Dermis microvascular lymphatic vessel endothelial cell (primary cell): Measurements from ENCODE around the gene STK33. TPM values are rescaled to one million over a fixed set of nuclear protein-coding genes. Genes with fewer than 3 reads are reported as not detected.

Experiments used
- DNase-seq, 2 donors: peaks; one replicate each; pipeline versions ENCODE4 v3.0.0 to v3.0.0-alpha.2; 2010; ENCODE audit warnings: low read depth in 2 of 2
- total RNA-seq: library from RNA; depleted of rRNA; stranded (reverse); fragments of >200 nt; gene quantifications from 2 replicates; pipeline ENCODE4 v1.2.1, GENCODE V29; 2014

STK33 gene
- total RNA-seq, 1 donor from 2014 or later, result 0.64 TPM

- DNase-seq, result no peak
These were observed 219.3 kb downstream of the STK33 start for GRCh38 chr11:8374716-8375115.

GRCh38 chr11:8373519-8374432 lies 220.3 kb downstream of the STK33 start:
- DNase-seq, result no peak

GRCh38 chr11:8372641-8373381 lies 221.2 kb downstream of the STK33 start:
- no peak for DNase-seq

- DNase-seq, result no peak
These were observed 222.5 kb downstream of the STK33 start for GRCh38 chr11:8371516-8371884.

GRCh38 chr11:8370812-8371515 lies 223.1 kb downstream of the STK33 start:
- no peak for DNase-seq

GRCh38 chr11:8369592-8370205 lies 224.3 kb downstream of the STK33 start:
- no peak for DNase-seq

GRCh38 chr11:8368772-8369171 lies 225.3 kb downstream of the STK33 start:
- DNase-seq, result no peak

- no peak for DNase-seq
These were observed 225.8 kb downstream of the STK33 start for GRCh38 chr11:8368194-8368593.

- no peak for DNase-seq
These were observed 227.7 kb downstream of the STK33 start for GRCh38 chr11:8366316-8366715.

DNA sequence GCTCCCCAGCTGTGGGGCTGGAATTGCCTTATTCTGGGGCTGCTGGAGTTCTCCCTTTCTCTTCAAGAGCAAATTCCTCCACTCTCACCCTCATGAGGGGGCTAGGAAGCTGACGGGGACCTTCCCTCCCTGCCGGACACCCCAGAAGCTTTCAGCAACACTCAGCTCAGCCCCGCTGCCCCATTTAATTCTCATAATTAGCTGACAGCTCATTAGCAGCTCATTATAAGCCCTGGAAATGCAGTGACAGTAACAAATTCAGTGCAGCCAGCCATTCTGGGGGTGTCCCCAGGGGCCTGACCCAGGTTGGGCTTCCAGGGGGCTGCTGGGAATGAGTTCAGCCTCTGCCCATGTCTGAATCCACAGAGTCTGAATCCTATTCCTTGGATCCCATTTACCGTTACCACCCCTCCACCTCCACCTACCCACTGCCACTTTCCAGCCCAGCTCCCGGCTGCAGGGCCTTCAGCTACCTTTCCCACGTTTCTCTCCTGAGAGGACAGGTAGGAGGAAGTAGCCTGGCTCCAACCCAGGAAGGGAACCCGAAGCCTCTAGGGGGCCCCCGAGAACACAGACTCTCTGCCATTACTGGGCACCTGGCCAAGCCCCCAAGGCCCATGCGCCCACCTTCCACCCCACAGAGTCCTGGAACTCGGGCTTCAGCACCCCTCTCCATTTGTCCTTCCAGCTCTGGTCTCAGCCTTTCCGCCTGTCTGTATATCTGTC lies 228.6 kb downstream of the STK33 start:
- DNase-seq, result no peak

- no peak for DNase-seq
These were observed 230.1 kb downstream of the STK33 start for GRCh38 chr11:8363921-8364320.

DNA sequence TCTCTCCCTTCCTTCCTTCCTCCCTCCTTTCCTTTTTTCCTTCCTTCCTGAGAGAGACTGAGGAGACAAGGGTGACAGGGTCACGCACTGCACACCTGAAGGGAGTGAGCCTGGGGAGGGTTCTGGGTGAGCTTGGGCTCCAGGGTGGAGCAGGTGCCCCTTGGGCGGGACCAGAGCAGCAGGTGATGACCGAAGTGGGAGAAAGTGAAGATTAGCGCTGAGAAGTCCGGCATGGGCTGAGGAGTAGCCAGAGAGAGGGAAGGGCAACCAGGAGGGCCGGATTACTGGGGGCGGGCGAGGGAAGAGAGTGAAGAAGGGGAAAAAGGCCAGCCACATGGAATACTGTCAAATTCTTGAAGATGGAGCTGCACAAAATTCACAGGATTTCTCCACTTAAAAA lies 231.1 kb downstream of the STK33 start:
- DNase-seq, result no peak

DNA sequence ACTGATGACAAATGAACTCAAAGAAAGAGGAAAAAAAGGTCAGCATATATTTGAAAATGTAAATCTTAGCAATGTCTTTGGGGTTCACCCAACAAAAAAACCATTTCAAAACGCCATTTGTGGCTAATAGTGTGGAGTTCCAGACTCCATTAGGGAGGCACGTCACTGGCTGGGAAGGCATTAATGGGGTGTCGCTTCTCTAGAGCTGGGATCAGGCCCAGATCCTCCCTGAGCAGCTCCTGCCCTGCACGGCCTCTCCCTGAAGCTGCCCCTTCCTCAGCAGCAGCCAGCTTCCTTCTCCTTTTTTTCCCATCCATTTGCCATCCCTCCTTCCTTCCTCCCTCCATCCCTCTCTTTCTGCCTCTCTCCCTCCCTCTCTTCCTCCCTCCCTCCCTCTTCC lies 231.5 kb downstream of the STK33 start:
- no peak for DNase-seq

- no peak for DNase-seq
These were observed 232.3 kb downstream of the STK33 start for GRCh38 chr11:8361664-8362210.

DNA sequence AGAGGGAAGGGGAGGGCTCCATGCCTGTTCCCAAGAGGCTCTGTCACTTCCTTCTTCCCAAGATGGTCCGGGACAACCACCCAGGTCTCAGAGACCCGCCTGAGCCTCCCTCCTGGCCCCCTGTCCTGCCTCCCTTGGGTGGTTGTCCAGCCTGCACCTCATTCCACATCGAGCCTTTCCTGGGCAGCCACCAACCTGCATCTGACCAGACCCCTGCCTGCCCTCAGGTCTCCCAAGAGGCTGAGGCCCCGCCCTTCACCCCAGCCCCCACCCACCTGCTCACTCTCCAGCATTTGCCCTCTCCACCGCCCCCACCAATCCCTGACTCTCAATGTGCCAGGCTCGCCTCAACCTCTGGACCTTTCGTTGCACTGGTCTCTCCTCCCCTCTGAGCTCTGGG lies 232.8 kb downstream of the STK33 start:
- DNase-seq, result no peak

GRCh38 chr11:8360086-8360828 lies 233.8 kb downstream of the STK33 start:
- no peak for DNase-seq

DNA sequence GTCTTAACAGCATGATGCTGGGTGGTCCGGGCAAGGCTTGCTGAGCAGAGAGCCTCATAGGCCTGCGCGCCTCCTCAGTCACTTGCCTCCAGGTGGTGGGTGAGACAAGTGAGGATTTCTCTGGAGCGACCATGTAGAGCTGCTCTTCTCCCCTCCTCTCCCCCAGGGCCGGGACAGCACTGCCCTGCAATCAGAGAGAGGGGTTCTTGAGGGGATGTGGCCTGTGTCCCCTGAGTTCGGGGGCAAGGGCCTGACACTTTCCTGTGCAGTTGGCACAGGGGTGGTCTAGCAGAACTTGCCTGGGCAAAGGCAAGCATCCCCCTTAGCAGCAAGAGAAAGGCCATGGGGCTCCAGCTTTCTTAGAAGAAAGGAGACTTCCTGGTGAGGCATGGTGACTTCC lies 234.5 kb downstream of the STK33 start:
- no peak for DNase-seq

- no peak for DNase-seq
These were observed 236.0 kb downstream of the STK33 start for GRCh38 chr11:8357891-8358566.

DNA sequence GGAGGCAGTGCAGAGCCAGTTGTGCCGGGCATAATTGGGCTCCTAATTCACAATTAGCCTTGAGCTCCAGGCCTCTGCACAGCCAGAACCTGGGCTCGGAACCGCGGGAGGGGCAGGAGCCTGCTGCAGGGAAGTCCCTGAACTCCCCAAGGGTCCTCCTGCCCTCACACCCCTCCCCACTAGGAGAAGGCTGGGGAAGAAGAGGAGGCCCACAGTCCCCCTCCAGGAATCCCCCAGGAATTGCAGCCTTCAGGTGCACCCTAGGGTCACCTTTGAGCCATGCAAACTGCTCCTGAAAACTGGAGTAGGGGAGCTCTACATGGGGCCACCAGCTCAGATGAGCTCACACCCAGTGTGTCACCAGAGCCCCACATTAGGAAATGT lies 236.5 kb downstream of the STK33 start:
- DNase-seq, result no peak
